ENCODE data around the gene RBM47.
A peak's percentile ranks its signal among the peaks of the same experiment; 100 is the strongest.
"Not testable (repeated sequence)": the region's sequence is repeated elsewhere in the genome, so short reads cannot be mapped to it uniquely, and the experiment has no call there.

RBM47 gene

DNA sequence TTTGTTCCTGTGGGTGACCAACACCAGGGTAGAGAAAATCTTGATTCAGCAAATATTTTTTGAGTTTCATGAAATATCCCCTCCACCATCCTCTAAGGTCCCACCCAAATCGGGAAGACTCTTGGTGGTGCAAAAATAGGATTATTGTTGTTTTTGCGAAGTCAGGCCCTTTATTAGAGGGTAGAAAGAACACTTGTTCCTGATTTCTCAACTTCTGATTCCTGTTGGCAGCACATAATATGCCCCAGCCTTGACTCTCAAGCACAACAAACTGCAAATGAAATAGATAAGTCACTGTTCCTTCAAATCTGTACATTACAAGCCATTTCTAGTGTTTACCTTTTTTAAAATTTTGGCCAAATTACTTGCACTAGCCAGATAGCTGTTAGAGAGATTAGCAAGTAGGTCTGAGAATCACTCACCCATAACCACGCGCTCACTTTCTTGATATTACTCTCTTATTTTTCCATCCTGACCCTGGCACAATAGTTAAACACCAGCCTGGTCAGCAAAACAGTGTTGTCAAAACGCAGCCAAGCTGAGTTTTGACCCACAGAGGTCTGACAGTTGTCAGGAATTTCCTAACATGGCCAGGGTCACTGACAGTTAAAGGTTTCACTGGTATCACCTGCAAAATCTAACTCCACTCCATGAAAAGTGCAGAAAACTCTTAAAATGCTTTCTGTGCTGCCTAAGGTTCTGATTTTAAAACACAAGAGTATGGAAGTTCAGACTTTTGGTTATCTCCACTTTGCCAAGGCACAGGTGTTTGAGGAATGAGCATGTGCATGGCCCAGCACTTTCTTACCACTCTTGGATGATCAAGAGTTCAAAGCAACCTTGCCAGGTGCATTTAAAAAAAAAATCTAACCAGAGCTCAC, 69.8 kb downstream of the RBM47 start:
- DNase-seq, result no peak

DNA sequence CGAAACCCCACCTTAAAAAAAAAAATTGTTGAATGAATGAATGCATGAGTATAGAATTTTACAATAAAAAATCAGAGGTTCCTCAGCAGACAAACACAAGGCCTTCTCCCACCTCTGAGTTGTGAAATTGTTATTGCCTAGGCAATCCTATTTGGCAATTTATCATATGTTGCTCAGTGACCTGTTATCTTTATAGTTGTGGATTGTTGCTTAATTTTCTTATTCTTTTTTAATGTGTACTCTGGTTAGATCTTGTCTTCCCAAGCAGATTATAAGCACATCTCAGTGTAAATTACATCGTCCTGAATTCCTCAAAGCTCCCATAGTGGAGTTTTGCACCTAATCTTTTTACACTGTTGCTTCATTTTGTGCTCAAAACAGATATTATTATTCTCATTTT, 71.9 kb downstream of the RBM47 start:
- DNase-seq, result no peak

DNA sequence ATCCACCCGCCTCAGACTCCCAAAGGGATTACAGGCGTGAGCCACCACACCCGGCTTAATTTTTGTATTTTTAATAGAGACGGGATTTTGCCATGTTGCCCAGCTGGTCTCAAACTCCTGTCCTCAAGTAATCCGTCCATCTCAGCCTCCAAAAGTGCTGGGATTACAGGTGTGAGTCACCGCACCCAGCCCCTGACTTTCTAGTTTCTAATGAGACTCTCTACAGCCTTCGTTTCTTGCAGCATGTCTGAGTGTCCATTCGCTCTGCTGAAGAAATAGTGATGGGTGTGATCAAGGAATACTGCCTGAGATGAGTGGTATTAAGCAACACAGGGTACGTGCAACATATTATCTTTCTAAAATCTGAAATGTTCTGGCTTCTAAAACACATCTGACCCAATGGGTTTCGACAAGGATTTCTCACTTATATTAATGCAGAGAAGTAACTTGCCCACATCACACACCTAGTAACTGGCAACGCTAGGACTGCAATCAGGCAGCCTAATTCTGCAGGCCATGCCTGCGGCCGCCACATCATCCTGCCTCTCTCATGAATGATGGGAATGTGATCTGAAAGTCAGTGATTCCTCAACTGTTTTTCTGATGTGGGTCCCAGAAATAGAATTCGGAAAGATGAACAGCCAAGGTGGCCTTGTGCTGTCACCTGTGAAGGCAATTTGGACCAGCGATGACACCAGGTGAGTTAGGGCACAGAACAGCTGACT, 74.3 kb downstream of the RBM47 start:
- no peak for DNase-seq

DNA sequence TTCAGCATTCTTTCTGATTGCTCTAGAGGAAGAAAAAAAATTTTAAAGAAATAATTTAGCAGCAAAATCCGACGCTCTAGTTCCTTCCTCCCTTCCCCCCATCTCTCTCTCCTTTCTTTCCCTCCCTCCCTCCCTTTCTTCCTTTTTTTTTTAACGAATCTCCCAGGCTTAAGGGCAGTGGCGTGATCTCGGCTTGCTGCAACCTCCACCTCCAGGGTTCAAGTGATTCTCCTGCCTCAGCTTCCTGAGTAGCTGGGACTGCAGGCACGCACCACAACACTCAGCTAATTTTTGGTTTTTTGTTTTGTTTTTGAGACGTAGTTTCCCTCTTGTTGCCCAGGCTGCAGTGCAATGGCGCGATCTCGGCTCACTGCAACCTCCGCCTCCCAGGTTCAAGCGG, 75.0 kb downstream of the RBM47 start:
- DNase-seq, result not testable (repeated sequence)

DNA sequence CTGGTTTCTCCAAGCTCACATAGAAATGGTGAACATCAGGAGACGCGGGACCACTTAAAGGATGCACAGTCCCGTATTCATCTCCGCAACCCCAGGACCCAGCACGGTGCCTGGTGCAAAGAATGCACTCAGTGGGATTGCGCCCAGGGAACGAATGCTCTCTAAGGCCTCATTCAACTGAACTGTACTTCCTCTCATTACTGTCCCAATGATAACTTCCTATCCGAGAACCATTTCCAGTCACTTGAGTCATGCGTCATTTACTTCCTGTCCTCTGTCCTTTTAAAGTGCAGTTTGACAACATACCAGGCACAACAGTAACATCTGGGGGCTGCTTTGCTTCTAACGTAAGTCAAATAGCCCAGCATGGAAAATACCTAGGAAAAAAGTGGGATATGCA, 75.7 kb downstream of the RBM47 start:
- no peak for DNase-seq

DNA sequence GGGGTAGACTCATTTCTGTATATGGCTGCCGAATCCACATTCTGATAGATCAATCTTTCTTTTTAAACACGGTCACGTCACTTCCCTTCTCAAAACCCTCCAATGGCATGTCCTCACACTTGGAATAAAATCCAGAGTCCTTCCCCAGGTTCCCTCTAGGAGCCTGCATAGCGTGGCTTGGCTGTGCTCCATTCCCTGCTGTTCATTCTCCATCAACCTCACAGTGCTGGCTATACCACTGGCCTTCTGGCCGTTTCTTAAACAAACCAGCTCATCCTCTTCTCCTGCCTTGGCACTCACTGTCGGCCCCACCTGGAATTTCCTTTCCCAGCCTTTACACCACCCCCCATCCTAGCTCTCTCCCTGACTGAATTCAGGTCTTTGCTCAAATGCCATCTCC, 77.1 kb downstream of the RBM47 start:
- DNase-seq, result no peak

DNA sequence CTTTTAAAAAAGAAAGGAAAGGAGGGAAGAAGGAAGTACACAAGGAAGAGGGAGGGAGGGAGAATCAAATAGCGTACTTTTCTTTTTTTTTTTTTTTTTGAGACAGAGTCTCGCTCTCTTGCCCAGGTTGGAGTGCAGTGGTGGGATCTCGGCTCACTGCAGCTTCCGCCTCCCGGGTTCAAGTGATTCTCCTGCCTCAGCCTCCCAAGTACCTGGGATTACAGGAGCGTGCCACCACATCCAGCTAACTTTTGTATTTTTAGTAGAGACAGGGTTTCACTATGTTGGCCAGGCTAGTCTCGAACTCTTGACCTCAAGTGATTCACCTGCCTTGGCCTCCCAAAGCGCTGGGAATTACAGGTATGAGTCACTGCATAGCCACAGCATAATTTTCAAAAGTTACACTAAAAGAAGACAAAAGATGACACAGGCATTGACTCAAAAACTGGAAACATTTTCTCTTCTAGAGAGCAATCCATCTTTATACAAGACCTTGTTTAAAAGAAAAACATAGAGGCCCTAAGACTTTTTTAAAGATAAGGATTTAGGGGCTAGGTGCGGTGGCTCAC, 78.0 kb downstream of the RBM47 start:
- not testable (repeated sequence) for DNase-seq

DNA sequence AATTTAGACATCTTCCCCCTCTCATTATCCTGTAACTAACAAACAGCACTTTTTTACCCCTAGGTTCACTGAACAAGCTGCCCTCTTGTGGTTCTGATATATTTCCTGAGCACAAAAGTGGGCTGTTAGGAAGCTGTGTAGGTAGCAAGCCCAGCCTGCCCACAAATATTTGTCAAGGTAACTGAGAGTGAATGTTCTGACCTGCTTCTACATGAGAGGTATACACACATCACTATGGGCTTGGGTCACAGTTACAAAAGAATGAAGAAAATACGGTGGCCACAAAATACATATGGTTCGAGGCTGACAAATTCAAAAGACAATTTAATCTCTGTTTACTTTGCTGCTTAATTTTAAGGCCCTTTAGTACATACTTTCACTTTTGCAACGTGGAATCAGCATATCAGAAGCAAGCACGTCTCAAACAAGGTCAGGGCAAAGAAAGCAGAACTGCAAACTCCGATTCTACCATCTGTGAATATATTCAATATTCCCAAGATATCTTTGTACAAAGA, 78.7 kb downstream of the RBM47 start:
- DNase-seq, result peak; percentile 12

DNA sequence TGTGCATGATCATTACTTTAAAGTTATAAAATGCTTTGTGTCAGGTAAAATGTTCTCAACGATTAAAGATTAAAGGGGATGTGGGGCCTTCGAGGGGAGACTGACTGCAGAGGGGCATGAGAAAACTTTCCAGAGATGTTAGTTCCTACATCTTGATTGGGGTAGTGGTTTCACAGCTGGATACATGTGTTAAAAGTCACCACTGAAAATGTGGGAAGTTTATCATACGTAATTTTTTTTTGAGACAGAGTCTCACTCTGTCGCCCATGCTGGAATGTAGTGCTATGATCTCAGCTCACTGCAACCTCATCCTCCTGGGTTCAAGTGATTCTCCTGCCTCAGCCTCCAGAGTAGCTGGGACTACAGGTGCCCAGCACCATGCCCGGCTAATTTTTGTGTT, 79.5 kb downstream of the RBM47 start:
- DNase-seq, result no peak

DNA sequence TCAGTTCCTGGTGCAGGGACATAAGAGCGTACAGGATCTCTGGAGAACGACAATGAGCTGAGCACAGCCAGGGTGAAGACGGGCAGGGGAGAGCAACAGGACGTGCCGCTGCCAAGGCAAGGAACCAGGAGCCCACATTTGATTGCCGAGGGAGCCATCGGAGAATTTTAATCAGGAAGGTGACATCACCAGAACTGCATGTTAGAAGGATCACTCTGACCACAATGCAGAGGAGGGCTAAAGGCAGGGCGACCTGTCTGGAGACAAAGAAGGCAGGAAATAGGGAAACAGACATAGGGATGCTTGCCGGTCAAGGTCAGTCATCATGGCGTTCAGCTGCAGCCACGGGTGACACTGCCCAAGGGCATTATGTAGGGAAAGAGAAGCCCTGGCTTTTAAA, 81.4 kb downstream of the RBM47 start:
- DNase-seq, result no peak

DNA sequence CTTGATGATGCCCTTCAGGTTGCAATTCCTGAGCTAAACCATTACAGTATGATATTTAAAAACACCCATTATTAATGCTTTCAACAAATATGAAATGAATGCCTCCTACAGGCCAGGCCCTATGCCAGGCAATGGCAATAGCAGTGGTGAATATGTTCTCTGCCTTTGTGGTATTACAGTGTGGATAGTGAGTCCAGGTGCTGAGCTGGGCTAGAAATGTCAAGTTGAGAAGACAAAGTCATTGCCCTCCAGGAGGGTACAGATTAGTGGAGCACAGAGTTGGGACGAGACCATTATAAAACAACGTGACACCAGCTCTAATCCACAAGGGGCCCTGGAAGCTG, 81.9 kb downstream of the RBM47 start:
- DNase-seq, result no peak

DNA sequence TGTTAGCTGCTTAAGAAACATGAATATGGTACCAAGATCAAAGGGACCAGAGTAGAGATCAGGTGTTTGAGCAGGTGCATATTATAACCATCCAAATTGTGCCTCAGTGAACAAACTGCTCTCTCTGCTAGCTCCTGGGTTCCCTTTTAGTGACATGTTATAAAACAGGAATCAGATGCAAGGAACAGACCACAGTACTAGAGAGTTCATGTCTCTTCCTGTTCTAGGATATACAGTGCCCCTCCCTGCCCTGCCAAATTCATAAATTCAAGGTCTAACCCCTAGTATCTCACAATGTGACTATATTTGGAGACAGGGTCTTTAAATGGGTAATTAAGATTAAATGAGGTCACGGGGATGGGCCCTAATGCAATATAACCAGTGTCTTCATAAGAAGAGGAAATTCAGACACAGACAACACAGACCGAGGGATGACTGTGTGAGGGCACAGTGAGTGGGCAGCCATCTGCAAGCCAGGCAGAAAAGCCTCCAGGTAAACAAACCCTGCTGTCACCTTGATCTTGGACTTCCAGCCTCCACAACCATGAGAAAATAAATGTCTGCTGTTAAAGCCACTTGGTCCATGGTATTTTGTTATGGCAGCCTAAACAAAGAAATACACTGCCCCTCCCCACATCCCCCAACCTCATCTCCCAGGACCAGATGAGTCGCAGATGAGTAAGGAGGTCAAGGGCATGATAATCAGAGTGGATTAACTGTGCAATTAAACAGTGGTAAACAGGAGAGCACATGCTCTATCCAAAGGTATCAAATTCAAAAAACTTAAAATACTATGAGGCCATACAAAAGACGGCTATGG, 82.5 kb downstream of the RBM47 start:
- DNase-seq, result no peak

DNA sequence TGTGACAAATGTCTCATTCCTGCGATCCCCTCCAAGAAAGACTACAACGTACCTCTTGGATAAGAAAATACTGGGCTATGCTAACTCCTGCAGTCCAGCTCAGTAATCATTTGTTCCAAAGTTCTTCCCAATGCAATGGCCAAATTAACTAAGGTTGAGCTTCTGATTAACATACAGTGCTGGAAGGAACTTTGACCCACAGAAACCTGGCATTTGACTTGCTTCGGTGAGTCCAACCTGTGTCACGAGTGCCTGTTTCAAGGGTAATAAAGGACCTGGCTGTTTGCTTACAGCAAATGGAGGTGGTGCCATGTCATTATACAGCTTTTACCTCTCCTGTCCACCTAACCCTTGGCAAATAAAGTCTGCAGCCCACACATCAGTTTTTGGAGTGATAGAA, 83.2 kb downstream of the RBM47 start:
- no peak for DNase-seq

DNA sequence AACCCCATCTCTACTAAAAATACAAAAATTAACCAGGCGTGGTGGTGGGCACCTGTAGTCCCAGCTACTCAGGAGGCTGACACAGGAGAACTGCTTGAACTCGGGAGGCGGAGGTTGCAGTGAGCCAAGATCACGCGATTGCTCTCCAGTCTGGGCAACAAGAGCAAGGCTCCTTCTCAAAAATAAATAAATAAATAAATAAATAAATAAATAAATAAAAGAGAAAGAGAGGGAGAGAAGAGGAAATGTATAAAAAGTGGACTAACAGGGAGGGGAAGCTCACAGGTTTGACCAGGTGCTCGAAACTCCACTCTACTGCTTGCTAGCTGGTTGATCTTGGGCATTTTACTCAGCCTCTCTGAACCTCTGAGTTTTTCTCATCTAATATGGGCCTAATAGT, 84.2 kb downstream of the RBM47 start:
- DNase-seq, result not testable (repeated sequence)

DNA sequence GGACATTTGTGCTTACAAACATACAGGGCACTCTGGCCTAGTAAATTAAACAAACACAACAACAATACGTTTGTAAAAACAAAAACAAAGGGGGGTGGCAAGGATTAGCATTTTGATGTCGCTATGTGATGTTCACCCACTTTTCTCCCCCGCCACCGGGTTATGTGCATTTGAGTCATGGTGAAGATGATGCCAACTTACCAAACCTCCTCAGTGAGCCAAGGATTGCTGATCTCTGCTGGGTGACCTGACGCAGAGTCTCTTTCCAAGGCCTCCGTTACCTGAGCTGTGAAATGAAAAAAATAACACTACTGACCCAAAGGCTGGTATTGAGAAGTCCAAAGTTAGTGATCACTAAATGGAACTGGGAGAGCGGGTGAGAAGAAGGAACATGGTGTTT, 85.4 kb downstream of the RBM47 start:
- no peak for DNase-seq

DNA sequence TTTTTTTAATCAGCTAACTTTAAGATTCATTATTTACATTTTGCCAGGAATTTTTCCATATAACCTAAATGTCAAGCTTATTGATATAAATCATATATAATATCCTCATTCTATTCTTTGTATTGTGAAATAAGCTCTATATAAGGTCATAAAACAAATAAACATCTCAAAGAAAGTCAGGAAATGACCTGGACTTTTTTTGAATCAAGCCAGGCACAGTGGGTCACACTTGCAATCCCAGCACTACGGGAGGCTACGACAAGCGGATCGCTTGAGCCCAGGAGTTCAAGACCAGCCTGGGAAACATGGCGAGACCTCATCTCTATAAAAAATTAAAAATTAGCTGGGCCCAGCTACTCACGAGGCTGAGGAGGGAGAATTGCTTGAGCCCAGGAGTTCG, 88.9 kb downstream of the RBM47 start:
- no peak for DNase-seq

DNA sequence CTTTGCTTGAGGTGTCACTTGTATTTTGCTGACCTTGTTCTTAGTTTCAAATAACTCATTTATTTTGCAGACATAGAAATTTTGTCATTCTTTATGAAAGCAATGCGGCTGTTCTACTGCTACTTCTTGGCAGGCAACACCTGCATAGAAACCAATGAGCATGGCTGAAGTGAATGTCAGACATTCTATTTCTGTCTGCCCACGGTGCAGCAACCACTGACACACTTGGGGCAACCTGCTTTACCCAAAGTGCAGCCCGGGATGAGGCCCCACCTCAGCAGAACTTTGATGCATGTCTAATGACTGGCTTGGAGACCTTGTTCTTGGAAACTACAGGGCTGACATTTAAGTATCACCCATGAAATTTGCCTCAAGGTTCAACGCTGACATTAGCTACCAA, 93.6 kb downstream of the RBM47 start:
- DNase-seq, result no peak

DNA sequence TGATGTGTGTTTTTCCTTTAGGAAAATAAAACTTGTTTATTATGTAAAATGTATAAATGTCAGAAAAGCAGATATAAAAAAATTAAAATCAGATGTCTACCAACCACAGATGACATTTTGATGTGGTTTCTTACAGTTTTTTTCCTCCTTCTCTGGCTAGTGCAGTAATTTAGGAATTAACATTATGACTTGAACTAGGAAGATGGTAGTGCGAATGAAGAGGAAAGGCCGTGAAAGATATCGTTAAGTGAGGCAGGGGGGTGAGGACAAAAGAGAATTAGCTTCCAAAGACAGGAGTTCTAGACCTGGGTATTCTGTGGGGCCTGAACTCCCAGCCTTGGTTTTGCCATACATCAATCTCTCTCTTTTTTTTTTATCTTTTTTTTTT, 98.0 kb downstream of the RBM47 start:
- DNase-seq, result no peak

DNA sequence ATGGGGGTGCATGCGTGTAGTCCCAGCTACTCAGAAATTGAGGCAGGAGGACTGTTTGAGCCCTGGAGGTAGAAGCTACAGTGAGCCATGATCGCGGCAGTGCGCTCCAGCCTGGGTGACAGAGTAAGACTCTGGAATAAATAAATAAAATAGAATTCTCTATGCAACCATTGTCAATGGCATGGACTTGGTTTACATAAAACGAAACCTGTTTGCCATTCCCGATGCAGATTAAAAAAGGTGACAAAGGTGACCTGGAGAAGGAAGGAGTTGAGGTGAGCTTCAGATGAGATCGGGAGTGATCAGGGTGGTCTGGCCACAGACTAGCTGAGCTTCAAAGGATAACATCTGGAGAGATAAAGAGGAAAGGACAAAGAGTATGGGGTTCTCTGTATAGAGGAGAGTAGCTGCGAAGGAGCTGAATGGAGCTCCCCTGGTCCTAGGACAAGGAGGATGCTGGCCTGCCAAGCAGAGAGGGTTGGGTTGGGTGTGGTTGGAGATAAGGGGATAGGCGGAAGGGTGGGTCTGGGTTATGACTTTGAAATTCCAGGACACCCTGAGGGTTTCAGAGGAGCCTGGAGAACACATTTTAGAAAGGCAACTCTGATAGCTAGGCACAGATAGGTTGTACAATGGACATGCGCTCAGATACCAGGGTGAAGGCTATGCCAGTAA, 98.6 kb downstream of the RBM47 start:
- DNase-seq, result no peak

DNA sequence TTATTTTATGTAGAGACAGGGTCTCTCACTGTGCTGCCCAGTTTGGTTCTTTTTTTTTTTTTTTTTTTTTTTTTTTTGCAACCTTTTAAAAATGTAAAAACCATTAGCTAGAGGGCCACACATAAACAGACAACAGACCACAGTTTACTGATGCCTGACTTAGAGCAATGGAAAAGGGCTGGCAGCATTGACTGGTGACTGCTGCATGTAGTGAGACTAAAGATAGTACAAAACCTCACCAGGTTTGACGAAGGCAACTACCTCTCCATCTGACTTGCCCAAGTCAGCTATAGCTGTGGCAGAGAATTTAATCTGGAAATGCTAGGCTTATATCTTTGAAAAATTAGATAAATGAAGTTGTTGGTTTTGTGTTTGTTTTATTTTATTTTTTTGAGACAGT, 102.9 kb downstream of the RBM47 start:
- no peak for DNase-seq

DNA sequence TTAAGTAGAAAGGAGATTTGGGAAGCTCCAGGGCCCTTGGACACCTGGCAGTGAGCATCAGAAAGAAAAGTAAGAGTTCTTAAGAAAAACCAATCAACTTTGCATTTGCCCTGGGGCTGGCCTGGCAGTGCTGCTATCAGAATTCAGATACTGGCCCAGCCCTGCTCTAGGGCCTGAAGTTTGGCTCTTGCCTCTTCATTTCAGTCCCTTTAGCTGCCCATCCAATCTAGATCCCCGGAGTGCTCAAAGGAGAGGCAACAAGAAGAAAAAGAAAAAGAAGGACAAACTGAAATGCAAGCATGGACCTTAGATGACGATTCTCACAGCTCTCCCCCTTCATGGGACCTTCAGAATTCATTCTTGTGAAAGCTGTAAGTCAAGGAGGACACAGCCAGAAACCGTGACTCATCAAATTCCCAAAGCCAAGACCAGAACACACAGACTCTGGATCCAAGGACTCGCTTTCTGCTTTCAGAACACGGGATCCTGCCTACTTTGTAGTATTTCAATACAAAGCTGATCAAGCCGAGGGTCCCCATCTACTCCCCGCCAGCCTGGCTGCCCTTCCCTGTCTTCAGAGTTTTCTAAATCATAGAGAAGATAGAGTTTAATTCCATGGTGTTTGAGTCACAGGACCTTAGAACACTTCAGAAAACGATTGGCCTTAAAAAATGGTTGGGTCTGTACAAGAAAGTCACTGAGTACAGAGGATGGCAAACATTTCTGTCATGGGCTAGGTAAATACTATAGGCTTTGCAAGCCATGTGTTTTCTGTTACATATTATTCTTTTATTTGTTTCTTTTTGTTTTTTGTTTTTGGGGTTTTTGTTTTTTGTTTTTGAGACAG, 103.7 kb downstream of the RBM47 start:
- no peak for DNase-seq
